K562 (cell line): ENCODE measurements around the gene SEC16A. TPM values are rescaled to one million over a fixed set of nuclear protein-coding genes. Genes with fewer than 3 reads are reported as not detected.

ENCODE experiments used
- ARHGAP35 ChIP-seq: fragments of 450-650 bp; IDR thresholded peaks from 2 replicates; pipeline ENCODE4 v1.6.1; 2018; ENCODE audit not compliant: partially characterized antibody
- BRD9 ChIP-seq: fragments of 450-650 bp; IDR thresholded peaks from 2 replicates; pipeline ENCODE4 v1.6.1; 2018; ENCODE audit warnings: low read depth; ENCODE audit not compliant: partially characterized antibody
- CC2D1A ChIP-seq: fragments of 450-650 bp; IDR thresholded peaks from 2 replicates; pipeline ENCODE4 v1.6.1; 2017; ENCODE audit warnings: mild to moderate bottlenecking
- CHD4 ChIP-seq: fragments of 200-600 bp; sonication (generic); IDR thresholded peaks from 3 replicates; pipeline ENCODE4 v1.6.1; 2012; ENCODE audit warnings: low read depth, mild to moderate bottlenecking, mixed read lengths, low read length, inconsistent platforms; ENCODE audit not compliant: insufficient read depth, insufficient replicate concordance, poor library complexity, severe bottlenecking
- CREM ChIP-seq: IDR thresholded peaks from 2 replicates; pipeline ENCODE4 v1.6.1; 2014; ENCODE audit warnings: antibody characterized with exemption, low read depth
- DIDO1 ChIP-seq: fragments of 450-650 bp; IDR thresholded peaks from 2 replicates; pipeline ENCODE4 v1.6.1; 2016; ENCODE audit warnings: low read depth, missing biosample characterization, missing genetic modification characterization
- DMBX1 ChIP-seq: fragments of 250-450 bp; sonication (Bioruptor Pico); IDR thresholded peaks from 2 replicates; pipeline ENCODE4 v1.8.0; 2022; ENCODE audit warnings: inconsistent platforms, mild to moderate bottlenecking, moderate library complexity, borderline replicate concordance
- EWSR1 ChIP-seq: fragments of 450-650 bp; IDR thresholded peaks from 2 replicates; pipeline ENCODE4 v1.6.1; 2018; ENCODE audit warnings: borderline replicate concordance, mild to moderate bottlenecking, low read depth, moderate library complexity; ENCODE audit not compliant: partially characterized antibody
- FOXA1 ChIP-seq: fragments of 450-650 bp; IDR thresholded peaks from 2 replicates; pipeline ENCODE4 v1.6.1; 2016; ENCODE audit warnings: mild to moderate bottlenecking, borderline replicate concordance
- GTF2B ChIP-seq: IDR thresholded peaks from 2 replicates; pipeline ENCODE4 v1.6.1; 2011; ENCODE audit not compliant: insufficient read length; ENCODE audit errors: extremely low read depth
- HNRNPK ChIP-seq: fragments of 200-400 bp; formaldehyde crosslinking; IDR thresholded peaks from one replicate; pipeline ENCODE4 v1.6.1; 2018; ENCODE audit warnings: mild to moderate bottlenecking, low read depth, low read length; ENCODE audit not compliant: poor library complexity, severe bottlenecking
- HSF4 ChIP-seq: fragments of 250-450 bp; sonication (Bioruptor Pico); IDR thresholded peaks from 2 replicates; pipeline ENCODE4 v2.1.2; 2022; ENCODE audit warnings: mild to moderate bottlenecking, moderate library complexity, borderline replicate concordance
- MBD1 ChIP-seq: fragments of 250-450 bp; sonication (Bioruptor Pico); IDR thresholded peaks from 2 replicates; pipeline ENCODE4 v1.8.0; 2022; ENCODE audit warnings: inconsistent platforms
- NFYB ChIP-seq: IDR thresholded peaks from 2 replicates; pipeline ENCODE4 v1.6.1; 2011; ENCODE audit warnings: mild to moderate bottlenecking, moderate library complexity; ENCODE audit not compliant: insufficient read length; ENCODE audit errors: extremely low read depth
- NRF1 ChIP-seq, 2 experiments: fragments of 450-650 bp; IDR thresholded peaks in 1 of 2; conservative IDR thresholded peaks in 1 of 2; 2 replicates each; pipeline ENCODE4 v1.6.1; 2014; ENCODE audit warnings: mild to moderate bottlenecking in 2 of 2
- PCBP1 ChIP-seq: fragments of 200-400 bp; formaldehyde crosslinking; IDR thresholded peaks from 2 replicates; pipeline ENCODE4 v1.6.1; 2018; ENCODE audit warnings: mild to moderate bottlenecking, low read depth, low read length; ENCODE audit not compliant: poor library complexity, severe bottlenecking
- POLR2G ChIP-seq: fragments of 200-400 bp; formaldehyde crosslinking; IDR thresholded peaks from 2 replicates; pipeline ENCODE4 v1.6.1; 2017; ENCODE audit warnings: low read depth, mild to moderate bottlenecking, antibody characterized with exemption, low read length, moderate library complexity
- RBM14 ChIP-seq: fragments of 200-400 bp; formaldehyde crosslinking; IDR thresholded peaks from 2 replicates; pipeline ENCODE4 v1.6.1; 2018; ENCODE audit warnings: low read depth, mild to moderate bottlenecking, low read length, moderate library complexity, borderline replicate concordance; ENCODE audit not compliant: insufficient read depth
- SREBF2 ChIP-seq: sonication (generic); formaldehyde crosslinking; IDR thresholded peaks from 2 replicates; pipeline ENCODE4 v1.4.0; 2020; ENCODE audit warnings: mild to moderate bottlenecking, missing genetic modification reagents
- STAG1 ChIP-seq: sonication (generic); formaldehyde crosslinking; IDR thresholded peaks from 2 replicates; pipeline ENCODE4 v1.5.0; 2020; ENCODE audit warnings: missing genetic modification reagents, borderline replicate concordance
- TAF1 ChIP-seq: IDR thresholded peaks from 2 replicates; pipeline ENCODE4 v1.6.1; 2011; ENCODE audit warnings: mild to moderate bottlenecking, low read length, moderate library complexity; ENCODE audit not compliant: insufficient read depth, control insufficient read depth, severe bottlenecking; ENCODE audit errors: extremely low read depth
- ZFP36 ChIP-seq: fragments of 150-350 bp; IDR thresholded peaks from 2 replicates; pipeline ENCODE4 v1.6.1; 2018; ENCODE audit warnings: low read length, low read depth; ENCODE audit not compliant: partially characterized antibody
- ZKSCAN8 ChIP-seq: fragments of 200-800 bp; sonication (Bioruptor generic); IDR thresholded peaks from 2 replicates; pipeline ENCODE4 v1.6.1; 2016; ENCODE audit warnings: missing genetic modification characterization, missing compliant biosample characterization
- ZNF324 ChIP-seq: fragments of 250-450 bp; sonication (Bioruptor Pico); IDR thresholded peaks from 2 replicates; pipeline ENCODE4 v1.4.0; 2020; ENCODE audit warnings: mild to moderate bottlenecking
- ZNF551 ChIP-seq: fragments of 250-450 bp; sonication (Bioruptor Pico); IDR thresholded peaks from 2 replicates; pipeline ENCODE4 v1.5.0; 2021; ENCODE audit warnings: mild to moderate bottlenecking, moderate library complexity
- polyA plus RNA-seq, 8 experiments: library from polyadenylated mRNA; depleted of rRNA in 4 of 8; stranded (reverse) in 5 of 8; unstranded in 3 of 8; fragments of >200 nt; fragmentation: Nextera tagmentation in 2 of 8; fragmentation: Illumina TruSeq in 1 of 8; extraction: Ambion mirVana in 2 of 8; extraction: Trizol in 1 of 8; gene quantifications; 2 replicates each; pipeline versions ENCODE4 v1.2.1 to v1.2.3, GENCODE V29; 2011 to 2014; ENCODE audit warnings: inconsistent platforms in 1 of 8, missing spikeins in 1 of 8
- total RNA-seq, 7 experiments: library from RNA; depleted of rRNA in 6 of 7; stranded (reverse); fragments of >200 nt in 6 of 7; fragmentation: Illumina TruSeq in 2 of 7; extraction: Trizol in 2 of 7; gene quantifications; 2 replicates each; pipeline versions ENCODE4 v1.2.1 to v1.2.3, GENCODE V29; 2011 to 2021; ENCODE audit warnings: low replicate concordance in 1 of 7

SEC16A gene
- total and polyA plus RNA-seq, 9 of the 15 experiments (the other 6 are each of a cell fraction or from before 2014, with no cell fraction given) = 8.3 to 62.8 (median 14.0) TPM

DNA sequence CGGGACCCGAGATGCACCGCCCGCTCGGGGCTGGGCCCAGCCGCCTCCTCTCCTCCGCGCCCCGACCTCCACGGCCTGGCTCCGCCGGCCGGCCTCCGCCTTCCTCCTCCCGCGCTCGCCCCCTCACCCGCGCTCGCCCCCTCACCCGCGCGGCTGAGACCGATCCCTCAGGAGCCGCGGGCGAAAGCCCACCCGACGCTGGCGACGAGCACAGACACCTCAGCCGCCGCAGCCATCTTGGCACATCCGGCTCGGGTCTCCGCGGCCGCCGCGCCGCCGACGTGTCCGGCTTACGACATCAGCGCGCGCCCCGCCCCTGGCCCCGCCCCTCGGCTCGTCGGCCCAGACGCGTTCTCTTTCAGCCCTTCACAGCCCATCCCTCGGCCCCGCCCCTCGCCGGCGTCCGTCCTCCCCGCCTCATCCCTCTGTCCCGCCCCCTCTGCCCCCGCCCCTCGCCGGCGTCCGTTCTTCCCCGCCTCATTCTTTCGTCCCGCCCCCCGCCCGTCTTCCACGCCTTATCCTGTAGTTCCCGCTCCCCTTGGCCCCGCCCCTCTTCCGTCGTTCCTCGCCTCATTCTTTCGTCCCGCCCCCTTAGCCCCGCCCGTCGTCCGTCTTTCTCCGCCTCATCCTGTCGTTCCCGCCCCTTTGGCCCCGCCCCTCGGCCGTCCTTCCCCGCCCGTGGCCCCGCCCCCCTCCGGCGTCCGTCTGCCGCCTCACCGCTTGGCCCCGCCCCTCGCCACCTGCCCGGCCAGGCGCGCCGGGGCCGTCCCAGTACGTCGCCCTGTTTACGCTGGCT, at the start of gene SEC16A (continued):
- TF ChIP-seq PCBP1 (no peak), DIDO1 (tag) (no peak), TAF1 (peak; percentile 92), ZNF551 (CRISPR knock-in tag) (no peak), ARHGAP35 (no peak), CC2D1A (no peak), ZKSCAN8 (CRISPR knock-in tag) (no peak), FOXA1 (no peak), CREM (peak; percentile 99), NFYB (no peak), DMBX1 (CRISPR knock-in tag) (no peak), CHD4 (no peak), POLR2G (peak; percentile 96), MBD1 (CRISPR knock-in tag) (no peak), HSF4 (CRISPR knock-in tag) (no peak), BRD9 (no peak), STAG1 (CRISPR knock-in tag) (no peak), GTF2B (no peak), RBM14 (0 out of 2 replicates have a peak, but pooled peaks have one; percentile 37), EWSR1 (no peak), NRF1 (conservative IDR thresholded peaks at IDR 0.05 in 1 of 2, IDR thresholded peaks at IDR 0.05 in 1 of 2) (no peak), SREBF2 (CRISPR knock-in tag) (no peak), ZFP36 (no peak), ZNF324 (no peak), HNRNPK (peak; percentile 34)
